HepG2 (cell line): ENCODE results near the gene CYP11A1. TPM values are rescaled to one million over a fixed set of nuclear protein-coding genes. Genes with fewer than 3 reads are reported as not detected.

Experiments used
- BCL6 ChIP-seq: IDR thresholded peaks from 2 replicates; pipeline ENCODE4 v1.6.1; 2016; ENCODE audit warnings: missing genetic modification reagents, missing compliant biosample characterization
- CEBPG ChIP-seq: IDR thresholded peaks from 2 replicates; pipeline ENCODE4 v1.6.1; 2016
- MNT ChIP-seq: fragments of 450-650 bp; IDR thresholded peaks from 2 replicates; pipeline ENCODE4 v1.6.1; 2016
- PCBP2 ChIP-seq: fragments of 200-400 bp; formaldehyde crosslinking; optimal IDR thresholded peaks from 2 replicates; pipeline ENCODE3; 2018; ENCODE audit warnings: low read length, low read depth; ENCODE audit not compliant: poor library complexity, severe bottlenecking
- RBM39 ChIP-seq: fragments of 200-400 bp; formaldehyde crosslinking; IDR thresholded peaks from one replicate; pipeline ENCODE4 v1.6.1; 2018; ENCODE audit warnings: antibody characterized with exemption, mild to moderate bottlenecking, low read depth, low read length; ENCODE audit not compliant: poor library complexity, severe bottlenecking
- ZFP1 ChIP-seq: IDR thresholded peaks from 2 replicates; pipeline ENCODE4 v1.6.1; 2016
- ZKSCAN8 ChIP-seq: IDR thresholded peaks from 2 replicates; pipeline ENCODE4 v1.6.1; 2016; ENCODE audit warnings: borderline replicate concordance, missing genetic modification reagents, missing compliant biosample characterization
- ZMYM3 ChIP-seq: sonication (generic); formaldehyde crosslinking; IDR thresholded peaks from 2 replicates; pipeline ENCODE4 v1.5.1; 2020; ENCODE audit warnings: mild to moderate bottlenecking, missing genetic modification reagents
- ZNF225 ChIP-seq: sonication (generic); formaldehyde crosslinking; IDR thresholded peaks from 2 replicates; pipeline ENCODE4 v1.4.0; 2020; ENCODE audit warnings: mild to moderate bottlenecking, missing genetic modification reagents
- ZNF432 ChIP-seq: sonication (generic); formaldehyde crosslinking; IDR thresholded peaks from 2 replicates; pipeline ENCODE4 v1.5.0; 2020; ENCODE audit warnings: missing genetic modification reagents, mild to moderate bottlenecking, borderline replicate concordance
- ZNF564 ChIP-seq: sonication (generic); formaldehyde crosslinking; IDR thresholded peaks from 2 replicates; pipeline ENCODE4 v1.8.1; 2023; ENCODE audit warnings: mild to moderate bottlenecking, missing genetic modification reagents
- ZNF597 ChIP-seq: sonication (generic); formaldehyde crosslinking; IDR thresholded peaks from 2 replicates; pipeline ENCODE4 v1.5.0; 2020; ENCODE audit warnings: missing genetic modification reagents
- ZNF672 ChIP-seq: sonication (generic); formaldehyde crosslinking; IDR thresholded peaks from 2 replicates; pipeline ENCODE4 v1.8.1; 2022; ENCODE audit warnings: missing genetic modification reagents
- polyA plus RNA-seq, 8 experiments: library from polyadenylated mRNA; depleted of rRNA in 3 of 8; stranded (reverse) in 7 of 8; unstranded in 1 of 8; fragments of >200 nt; fragmentation: Illumina TruSeq in 4 of 8; extraction: Trizol in 4 of 8; gene quantifications; 2 replicates each; pipeline versions ENCODE4 v1.2.1 to v1.2.3, GENCODE V29; 2011 to 2016; ENCODE audit warnings: low read depth in 4 of 8, missing spikeins in 1 of 8, mixed read lengths in 1 of 8; ENCODE audit not compliant: insufficient read depth in 1 of 8
- total RNA-seq, 5 experiments: library from RNA; depleted of rRNA; stranded (reverse); fragments of >200 nt; fragmentation: Illumina TruSeq; extraction: Trizol; gene quantifications; 2 replicates each; pipeline ENCODE4 v1.2.3, GENCODE V29; 2016; ENCODE audit warnings: low read depth in 1 of 5
- TF ChIP-seq, protein P1 (sequence below): IDR thresholded peaks from 2 replicates; pipeline ENCODE4 v1.6.1; 2018; ENCODE audit warnings: missing genetic modification reagents, mild to moderate bottlenecking, missing compliant biosample characterization
- TF ChIP-seq, protein P2 (sequence below): sonication (generic); formaldehyde crosslinking; IDR thresholded peaks from 2 replicates; pipeline ENCODE4 v1.4.0; 2020; ENCODE audit warnings: missing genetic modification reagents
- TF ChIP-seq, protein P3 (sequence below): sonication (generic); formaldehyde crosslinking; IDR thresholded peaks from 2 replicates; pipeline ENCODE4 v1.8.0; 2022; ENCODE audit warnings: mild to moderate bottlenecking, missing genetic modification reagents, moderate library complexity
- TF ChIP-seq, protein P4 (sequence below): IDR thresholded peaks from 2 replicates; pipeline ENCODE4 v1.6.1; 2018; ENCODE audit warnings: missing genetic modification reagents

Gene CYP11A1
- total and polyA plus RNA-seq, 2 of the 13 experiments (the other 11 are each of a cell fraction or from before 2014, with no cell fraction given), result 0.66 to 0.92 TPM

DNA sequence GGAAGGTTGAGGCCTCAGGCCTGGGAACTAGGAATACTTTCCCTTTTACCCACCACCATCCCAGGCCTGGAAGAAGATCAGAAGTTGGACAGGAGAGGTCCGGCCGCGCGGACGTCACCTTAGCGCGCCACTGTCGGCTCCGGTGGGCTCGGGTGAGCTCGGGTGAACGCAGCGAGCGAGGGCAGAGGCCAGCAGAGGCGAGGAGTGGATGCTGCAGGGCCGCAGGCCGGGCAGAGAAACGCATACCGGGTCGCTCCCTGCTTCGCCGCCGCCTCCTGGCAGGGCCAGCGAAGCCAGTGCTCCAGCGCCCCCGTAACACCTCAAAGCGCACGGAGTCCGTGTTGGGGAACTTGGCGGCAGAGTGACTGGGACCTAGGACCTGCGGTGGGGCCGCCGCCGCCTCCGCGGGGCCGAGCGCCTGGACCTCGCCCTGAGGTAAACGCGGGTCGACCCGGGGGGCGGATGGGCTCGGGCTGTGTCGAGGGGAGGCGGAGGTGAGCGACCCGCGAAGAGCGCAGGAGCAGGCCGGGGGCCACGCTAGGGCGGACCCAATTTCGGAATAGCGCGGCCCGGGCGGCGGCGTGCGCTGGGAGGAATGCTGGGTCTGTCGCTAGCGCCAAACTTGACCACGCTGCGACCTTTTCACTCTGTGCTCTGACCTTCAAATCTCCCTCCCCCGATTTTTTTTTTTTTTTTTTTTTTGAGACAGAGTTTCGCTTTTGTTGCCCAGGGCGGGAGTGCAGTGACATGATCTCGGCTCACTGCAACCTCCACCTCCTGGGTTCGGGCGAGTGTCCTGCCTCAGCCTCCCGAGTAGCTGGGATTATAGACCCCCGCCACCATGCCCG, 1.6 kb downstream of the CYP11A1 start (continued):
- no peak for TF ChIP-seq ZNF225
- TF ChIP-seq, protein P1, sequence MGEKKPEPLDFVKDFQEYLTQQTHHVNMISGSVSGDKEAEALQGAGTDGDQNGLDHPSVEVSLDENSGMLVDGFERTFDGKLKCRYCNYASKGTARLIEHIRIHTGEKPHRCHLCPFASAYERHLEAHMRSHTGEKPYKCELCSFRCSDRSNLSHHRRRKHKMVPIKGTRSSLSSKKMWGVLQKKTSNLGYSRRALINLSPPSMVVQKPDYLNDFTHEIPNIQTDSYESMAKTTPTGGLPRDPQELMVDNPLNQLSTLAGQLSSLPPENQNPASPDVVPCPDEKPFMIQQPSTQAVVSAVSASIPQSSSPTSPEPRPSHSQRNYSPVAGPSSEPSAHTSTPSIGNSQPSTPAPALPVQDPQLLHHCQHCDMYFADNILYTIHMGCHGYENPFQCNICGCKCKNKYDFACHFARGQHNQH (CRISPR knock-in tag), result 0 out of 2 replicates have a peak, but pooled peaks have one; percentile 45
- no peak for TF ChIP-seq CEBPG (CRISPR knock-in tag)
- TF ChIP-seq, protein P2, sequence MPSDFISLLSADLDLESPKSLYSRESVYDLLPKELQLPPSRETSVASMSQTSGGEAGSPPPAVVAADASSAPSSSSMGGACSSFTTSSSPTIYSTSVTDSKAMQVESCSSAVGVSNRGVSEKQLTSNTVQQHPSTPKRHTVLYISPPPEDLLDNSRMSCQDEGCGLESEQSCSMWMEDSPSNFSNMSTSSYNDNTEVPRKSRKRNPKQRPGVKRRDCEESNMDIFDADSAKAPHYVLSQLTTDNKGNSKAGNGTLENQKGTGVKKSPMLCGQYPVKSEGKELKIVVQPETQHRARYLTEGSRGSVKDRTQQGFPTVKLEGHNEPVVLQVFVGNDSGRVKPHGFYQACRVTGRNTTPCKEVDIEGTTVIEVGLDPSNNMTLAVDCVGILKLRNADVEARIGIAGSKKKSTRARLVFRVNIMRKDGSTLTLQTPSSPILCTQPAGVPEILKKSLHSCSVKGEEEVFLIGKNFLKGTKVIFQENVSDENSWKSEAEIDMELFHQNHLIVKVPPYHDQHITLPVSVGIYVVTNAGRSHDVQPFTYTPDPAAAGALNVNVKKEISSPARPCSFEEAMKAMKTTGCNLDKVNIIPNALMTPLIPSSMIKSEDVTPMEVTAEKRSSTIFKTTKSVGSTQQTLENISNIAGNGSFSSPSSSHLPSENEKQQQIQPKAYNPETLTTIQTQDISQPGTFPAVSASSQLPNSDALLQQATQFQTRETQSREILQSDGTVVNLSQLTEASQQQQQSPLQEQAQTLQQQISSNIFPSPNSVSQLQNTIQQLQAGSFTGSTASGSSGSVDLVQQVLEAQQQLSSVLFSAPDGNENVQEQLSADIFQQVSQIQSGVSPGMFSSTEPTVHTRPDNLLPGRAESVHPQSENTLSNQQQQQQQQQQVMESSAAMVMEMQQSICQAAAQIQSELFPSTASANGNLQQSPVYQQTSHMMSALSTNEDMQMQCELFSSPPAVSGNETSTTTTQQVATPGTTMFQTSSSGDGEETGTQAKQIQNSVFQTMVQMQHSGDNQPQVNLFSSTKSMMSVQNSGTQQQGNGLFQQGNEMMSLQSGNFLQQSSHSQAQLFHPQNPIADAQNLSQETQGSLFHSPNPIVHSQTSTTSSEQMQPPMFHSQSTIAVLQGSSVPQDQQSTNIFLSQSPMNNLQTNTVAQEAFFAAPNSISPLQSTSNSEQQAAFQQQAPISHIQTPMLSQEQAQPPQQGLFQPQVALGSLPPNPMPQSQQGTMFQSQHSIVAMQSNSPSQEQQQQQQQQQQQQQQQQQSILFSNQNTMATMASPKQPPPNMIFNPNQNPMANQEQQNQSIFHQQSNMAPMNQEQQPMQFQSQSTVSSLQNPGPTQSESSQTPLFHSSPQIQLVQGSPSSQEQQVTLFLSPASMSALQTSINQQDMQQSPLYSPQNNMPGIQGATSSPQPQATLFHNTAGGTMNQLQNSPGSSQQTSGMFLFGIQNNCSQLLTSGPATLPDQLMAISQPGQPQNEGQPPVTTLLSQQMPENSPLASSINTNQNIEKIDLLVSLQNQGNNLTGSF (CRISPR knock-in tag), result no peak
- TF ChIP-seq MNT, result no peak
- TF ChIP-seq, protein P3, sequence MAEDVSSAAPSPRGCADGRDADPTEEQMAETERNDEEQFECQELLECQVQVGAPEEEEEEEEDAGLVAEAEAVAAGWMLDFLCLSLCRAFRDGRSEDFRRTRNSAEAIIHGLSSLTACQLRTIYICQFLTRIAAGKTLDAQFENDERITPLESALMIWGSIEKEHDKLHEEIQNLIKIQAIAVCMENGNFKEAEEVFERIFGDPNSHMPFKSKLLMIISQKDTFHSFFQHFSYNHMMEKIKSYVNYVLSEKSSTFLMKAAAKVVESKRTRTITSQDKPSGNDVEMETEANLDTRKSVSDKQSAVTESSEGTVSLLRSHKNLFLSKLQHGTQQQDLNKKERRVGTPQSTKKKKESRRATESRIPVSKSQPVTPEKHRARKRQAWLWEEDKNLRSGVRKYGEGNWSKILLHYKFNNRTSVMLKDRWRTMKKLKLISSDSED (CRISPR knock-in tag), result 0 out of 2 replicates have a peak, but pooled peaks have one; percentile 31
- TF ChIP-seq RBM39, result no peak
- no peak for TF ChIP-seq ZMYM3 (CRISPR knock-in tag)
- no peak for TF ChIP-seq ZNF564
- TF ChIP-seq ZNF672 (CRISPR knock-in tag), result no peak
- TF ChIP-seq ZNF597 (CRISPR knock-in tag), result no peak
- TF ChIP-seq ZFP1, result no peak
- TF ChIP-seq, protein P4, sequence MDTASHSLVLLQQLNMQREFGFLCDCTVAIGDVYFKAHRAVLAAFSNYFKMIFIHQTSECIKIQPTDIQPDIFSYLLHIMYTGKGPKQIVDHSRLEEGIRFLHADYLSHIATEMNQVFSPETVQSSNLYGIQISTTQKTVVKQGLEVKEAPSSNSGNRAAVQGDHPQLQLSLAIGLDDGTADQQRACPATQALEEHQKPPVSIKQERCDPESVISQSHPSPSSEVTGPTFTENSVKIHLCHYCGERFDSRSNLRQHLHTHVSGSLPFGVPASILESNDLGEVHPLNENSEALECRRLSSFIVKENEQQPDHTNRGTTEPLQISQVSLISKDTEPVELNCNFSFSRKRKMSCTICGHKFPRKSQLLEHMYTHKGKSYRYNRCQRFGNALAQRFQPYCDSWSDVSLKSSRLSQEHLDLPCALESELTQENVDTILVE (CRISPR knock-in tag), result peak; percentile 30; the same call in 1 of the 2 replicates
- TF ChIP-seq BCL6 (CRISPR knock-in tag), result peak; percentile 75
- TF ChIP-seq PCBP2, result no peak
- TF ChIP-seq ZKSCAN8 (CRISPR knock-in tag), result no peak
- no peak for TF ChIP-seq ZNF432 (CRISPR knock-in tag)
